Measurements from ENCODE around the gene HMX1. TPM values are rescaled to one million over a fixed set of nuclear protein-coding genes. Genes with fewer than 3 reads are reported as not detected.

Gene HMX1
- total and polyA plus RNA-seq, 9 donors = not detected

- H3K27me3 ChIP-seq = no peaks in the 10 kb centered on the region
- intact Hi-C loops (cut with DNase I) = no loop called here
- 3% methylated on average over 55 of the region's 55 CpGs for WGBS, 3 donors
- DNase-seq = no peak
- H3K9me3 ChIP-seq = no peaks in the 10 kb centered on the region
- no peaks in the 10 kb centered on the region for H3K36me3 ChIP-seq
- TF ChIP-seq POLR2A (IDR thresholded peaks at IDR 0.05) (no peak), CTCF (IDR thresholded peaks at IDR 0.05) (no peak), EP300 (IDR thresholded peaks at IDR 0.05) (no peak)
- H3K4me1 ChIP-seq (ENCODE audit: insufficient read depth) = no peaks in the 10 kb centered on the region
- H3K27ac ChIP-seq = no peak overlapping the region
- no peak overlapping the region for H3K4me3 ChIP-seq
These were observed 1.0 kb upstream of the HMX1 start for GRCh38 chr4:8872402-8873291.

GRCh38 chr4:8870647-8871416 lies 807 bp downstream of the HMX1 start:
- DNase-seq = no peak
- no peaks in the 10 kb centered on the region for H3K36me3 ChIP-seq
- no peak overlapping the region for H3K27ac ChIP-seq
- intact Hi-C loops (cut with DNase I) = no loop called here
- H3K9me3 ChIP-seq = no peaks in the 10 kb centered on the region
- no peak for TF ChIP-seq EP300 (IDR thresholded peaks at IDR 0.05)
- TF ChIP-seq CTCF (IDR thresholded peaks at IDR 0.05) = no peak
- no peak for TF ChIP-seq POLR2A (IDR thresholded peaks at IDR 0.05)
- H3K4me1 ChIP-seq (ENCODE audit: insufficient read depth) = no peaks in the 10 kb centered on the region
- H3K27me3 ChIP-seq = no peaks in the 10 kb centered on the region
- WGBS, 3 donors = 1 to 3% (median 1%) methylated on average over 33 to 52 of the region's 52 CpGs
- no peak overlapping the region for H3K4me3 ChIP-seq

GRCh38 chr4:8869898-8870646 lies 1.6 kb downstream of the HMX1 start:
- WGBS, 3 donors = 15 to 43% (median 25%) methylated on average over 11 of the region's 11 CpGs
- H3K27ac ChIP-seq = no peak overlapping the region

More at GRCh38 chr4:8869898-8870646, 1.6 kb downstream of the HMX1 start:
- DNase-seq = no peak
- H3K4me1 ChIP-seq (ENCODE audit: insufficient read depth) = no peaks in the 10 kb centered on the region
- intact Hi-C loops (cut with DNase I) = no loop called here
- no peaks in the 10 kb centered on the region for H3K9me3 ChIP-seq
- no peaks in the 10 kb centered on the region for H3K36me3 ChIP-seq
- no peak overlapping the region for H3K4me3 ChIP-seq
- H3K27me3 ChIP-seq = no peaks in the 10 kb centered on the region
- TF ChIP-seq POLR2A (IDR thresholded peaks at IDR 0.05) (no peak), CTCF (IDR thresholded peaks at IDR 0.05) (no peak), EP300 (IDR thresholded peaks at IDR 0.05) (no peak)
